SK-N-SH (cell line): ENCODE data around the gene RHBDF2. TPM values are rescaled to one million over a fixed set of nuclear protein-coding genes. Genes with fewer than 3 reads are reported as not detected.

Experiments
- CTCF ChIA-PET: fragments of 300-600, 350-600 bp; formaldehyde crosslinking; extraction: SDS; loops from one replicate; lab custom pipeline; 2021; lab: Yijun Ruan, JAX
- POLR2A ChIA-PET: fragments of 350-600 bp; sonication (Branson Sonifier 250); formaldehyde crosslinking; extraction: SDS; loops from one replicate; lab custom pipeline; 2020; ENCODE audit warnings: antibody characterized with exemption, inconsistent platforms; lab: Yijun Ruan, JAX
- DNase-seq: peaks from one replicate; pipeline ENCODE4 v3.0.0; 2012
- H2AFZ ChIP-seq: fragments of 200-600 bp; sonication (generic); 2 replicates; pipeline ENCODE4 v1.8.1; 2016; ENCODE audit warnings: antibody characterized with exemption, mild to moderate bottlenecking, low read depth
- H3F3A ChIP-seq: fragments of 200-600 bp; sonication (generic); replicated peaks from 2 replicates; pipeline ENCODE3; 2016; ENCODE audit warnings: antibody characterized with exemption, mild to moderate bottlenecking; ENCODE audit not compliant: insufficient read depth
- H3K27ac ChIP-seq, 2 experiments: fragments of 200-500 bp in 1 of 2; fragments of 200-600 bp in 1 of 2; sonication (Bioruptor generic) in 1 of 2; sonication (generic), shearing (Covaris generic) in 1 of 2; 2 replicates each; pipeline versions ENCODE4 v1.5.1 to v1.6.1; 2014 to 2016; ENCODE audit warnings: low read depth in 2 of 2, inconsistent platforms in 1 of 2, low read length in 1 of 2, mild to moderate bottlenecking in 1 of 2, mixed read lengths in 1 of 2
- H3K27me3 ChIP-seq: fragments of 200-600 bp; sonication (generic), shearing (Covaris generic); 2 replicates; pipeline ENCODE4 v1.6.1; 2016; ENCODE audit warnings: mixed run types; ENCODE audit not compliant: insufficient read depth
- H3K36me3 ChIP-seq, 2 experiments: fragments of 200-500 bp in 1 of 2; fragments of 200-600 bp in 1 of 2; sonication (Bioruptor generic) in 1 of 2; sonication (generic) in 1 of 2; replicated peaks in 1 of 2; 2 replicates each; pipeline versions ENCODE3 to v1.5.1; 2014 to 2016; ENCODE audit warnings: low read length in 1 of 2, mild to moderate bottlenecking in 1 of 2; ENCODE audit not compliant: insufficient read depth in 2 of 2, control insufficient read depth in 1 of 2
- H3K4me1 ChIP-seq, 2 experiments: fragments of 200-500 bp in 1 of 2; fragments of 200-600 bp in 1 of 2; sonication (Bioruptor generic) in 1 of 2; sonication (generic), shearing (Covaris generic) in 1 of 2; 2 replicates each; pipeline versions ENCODE4 v1.5.1 to v1.6.1; 2014 to 2016; ENCODE audit warnings: low read depth in 1 of 2, low read length in 1 of 2, mixed run types in 1 of 2; ENCODE audit not compliant: insufficient read depth in 2 of 2, control insufficient read depth in 1 of 2
- H3K4me2 ChIP-seq: fragments of 200-600 bp; sonication (generic), shearing (Covaris generic); 2 replicates; pipeline ENCODE4 v1.6.1; 2017; ENCODE audit warnings: mixed run types
- H3K4me3 ChIP-seq, 2 experiments: fragments of 200-500 bp in 1 of 2; fragments of 200-600 bp in 1 of 2; sonication (Bioruptor generic) in 1 of 2; sonication (generic), shearing (Covaris generic) in 1 of 2; 2 replicates each; pipeline versions ENCODE4 v1.5.1 to v1.8.1; 2014 to 2016; ENCODE audit warnings: low read depth in 2 of 2, inconsistent platforms in 1 of 2, low read length in 1 of 2, mild to moderate bottlenecking in 1 of 2, mixed read lengths in 1 of 2, moderate library complexity in 1 of 2
- H3K79me2 ChIP-seq: fragments of 200-600 bp; sonication (generic); 2 replicates; pipeline ENCODE4 v1.8.1; 2017; ENCODE audit warnings: mild to moderate bottlenecking; ENCODE audit not compliant: insufficient read depth
- H3K9ac ChIP-seq: fragments of 200-600 bp; sonication (generic); 2 replicates; pipeline ENCODE4 v1.6.1; 2017; ENCODE audit warnings: mixed run types
- H3K9me2 ChIP-seq: fragments of 200-600 bp; sonication (generic); 2 replicates; pipeline ENCODE4 v1.6.1; 2017; ENCODE audit warnings: mixed run types
- H3K9me3 ChIP-seq: fragments of 200-600 bp; sonication (generic); 2 replicates; pipeline ENCODE4 v1.6.1; 2017; ENCODE audit warnings: mixed run types, mild to moderate bottlenecking, moderate library complexity
- H4K20me1 ChIP-seq: fragments of 200-600 bp; sonication (generic); 2 replicates; pipeline ENCODE4 v1.6.1; 2017; ENCODE audit warnings: mild to moderate bottlenecking, mixed run types; ENCODE audit not compliant: insufficient read depth
- CHD2 ChIP-seq: fragments of 150-350 bp; IDR thresholded peaks from 2 replicates; pipeline ENCODE4 v1.6.1; 2018; ENCODE audit warnings: low read length; ENCODE audit not compliant: partially characterized antibody
- CTCF ChIP-seq: fragments of 200-600 bp; sonication (generic); IDR thresholded peaks from 2 replicates; pipeline ENCODE4 v1.6.1; 2017; ENCODE audit warnings: antibody characterized with exemption, mild to moderate bottlenecking, moderate library complexity
- EP300 ChIP-seq, 2 experiments: IDR thresholded peaks; 2 replicates each; pipeline versions ENCODE4 v1.4.0 to v1.6.1; 2012; ENCODE audit warnings: borderline replicate concordance in 1 of 2, low read depth in 1 of 2, low read length in 1 of 2
- EZH2phosphoT487 ChIP-seq: fragments of 200-600 bp; sonication (generic); IDR thresholded peaks from 2 replicates; pipeline ENCODE4 v1.6.1; 2017; ENCODE audit warnings: low read depth, mixed run types, mild to moderate bottlenecking, antibody characterized with exemption, moderate library complexity, borderline replicate concordance
- FOSL2 ChIP-seq: IDR thresholded peaks from 2 replicates; pipeline ENCODE4 v1.4.0; 2012; ENCODE audit warnings: low read depth, mild to moderate bottlenecking, moderate library complexity, borderline replicate concordance
- FOXJ3 ChIP-seq: sonication (generic); formaldehyde crosslinking; IDR thresholded peaks from 2 replicates; pipeline ENCODE4 v1.5.1; 2020; ENCODE audit warnings: mild to moderate bottlenecking, missing genetic modification reagents
- FOXM1 ChIP-seq: IDR thresholded peaks from 2 replicates; pipeline ENCODE4 v1.4.0; 2012; ENCODE audit warnings: low read depth, mild to moderate bottlenecking
- GABPA ChIP-seq: IDR thresholded peaks from 2 replicates; pipeline ENCODE4 v1.4.0; 2012; ENCODE audit warnings: low read depth, mild to moderate bottlenecking
- IRF3 ChIP-seq: fragments of 150-350 bp; IDR thresholded peaks from 2 replicates; pipeline ENCODE4 v1.6.1; 2016; ENCODE audit warnings: mild to moderate bottlenecking, low read depth, low read length
- JUND ChIP-seq: IDR thresholded peaks from 2 replicates; pipeline ENCODE4 v1.4.0; 2012
- MAX ChIP-seq: IDR thresholded peaks from 2 replicates; pipeline ENCODE4 v1.4.0; 2012; ENCODE audit warnings: low read depth
- MEF2A ChIP-seq: IDR thresholded peaks from 2 replicates; pipeline ENCODE4 v1.4.0; 2012; ENCODE audit warnings: low read depth, borderline replicate concordance
- NFIC ChIP-seq: IDR thresholded peaks from 2 replicates; pipeline ENCODE4 v1.4.0; 2012; ENCODE audit warnings: borderline replicate concordance
- NRF1 ChIP-seq: IDR thresholded peaks from 2 replicates; pipeline ENCODE4 v1.6.1; 2012; ENCODE audit warnings: low read depth, mild to moderate bottlenecking, low read length
- PBX3 ChIP-seq: IDR thresholded peaks from 2 replicates; pipeline ENCODE4; 2012
- POLR2AphosphoS5 ChIP-seq: IDR thresholded peaks from 2 replicates; pipeline ENCODE4 v1.6.1; 2012; ENCODE audit warnings: low read depth, low read length
- RCOR1 ChIP-seq: fragments of 150-350 bp; IDR thresholded peaks from 2 replicates; pipeline ENCODE4 v1.6.1; 2017; ENCODE audit warnings: antibody characterized with exemption, low read length
- RFX5 ChIP-seq: IDR thresholded peaks from 2 replicates; pipeline ENCODE4 v1.6.1; 2012; ENCODE audit warnings: mild to moderate bottlenecking, improper control_type of control experiment, low read length
- RXRA ChIP-seq: IDR thresholded peaks from 2 replicates; pipeline ENCODE4 v1.4.0; 2012; ENCODE audit warnings: low read depth, mild to moderate bottlenecking, borderline replicate concordance
- SIN3A ChIP-seq: IDR thresholded peaks from 2 replicates; pipeline ENCODE4 v1.6.1; 2012; ENCODE audit warnings: low read depth, mild to moderate bottlenecking, low read length, moderate library complexity, borderline replicate concordance
- SMC3 ChIP-seq: IDR thresholded peaks from 2 replicates; pipeline ENCODE4 v1.6.1; 2012; ENCODE audit warnings: low read depth, low read length, improper control_type of control experiment
- TAF1 ChIP-seq: IDR thresholded peaks from 2 replicates; pipeline ENCODE4 v1.6.1; 2012; ENCODE audit warnings: low read depth, mild to moderate bottlenecking, low read length, moderate library complexity, borderline replicate concordance
- TCF12 ChIP-seq: IDR thresholded peaks from 2 replicates; pipeline ENCODE4 v1.4.0; 2012
- TEAD4 ChIP-seq: IDR thresholded peaks from 2 replicates; pipeline ENCODE4 v1.4.0; 2012; ENCODE audit warnings: mild to moderate bottlenecking, borderline replicate concordance; ENCODE audit not compliant: insufficient read depth
- USF1 ChIP-seq: IDR thresholded peaks from 2 replicates; pipeline ENCODE4 v1.4.0; 2012; ENCODE audit warnings: low read depth, borderline replicate concordance
- WGBS: methylation state at CpG from one replicate; pipeline ENCODE4 v1.1.6; 2017; ENCODE audit warnings: low lambda C conversion rate; 5-methylcytosine and 5-hydroxymethylcytosine counted together
- polyA plus RNA-seq, 3 experiments: library from polyadenylated mRNA; depleted of rRNA; stranded (reverse); fragments of >200 nt; gene quantifications; 2 replicates each; pipeline ENCODE4 v1.2.3, GENCODE V29; 2012
- TF ChIP-seq, protein P1 (sequence below): fragments of 150-350 bp; IDR thresholded peaks from 2 replicates; pipeline ENCODE4 v1.6.1; 2017; ENCODE audit warnings: antibody characterized with exemption, low read length, low read depth, borderline replicate concordance

Gene RHBDF2
- polyA plus RNA-seq, 1 of the 3 experiments (the other 2 are of a cell fraction): 16.1 TPM

GRCh38 chr17:76543826-76544545, 42.8 kb upstream of the RHBDF2 start:
- no peaks in the 10 kb centered on the region for H3K9me3 ChIP-seq
- H2AFZ ChIP-seq: no peak overlapping the region
- H3K4me2 ChIP-seq: peak overlapping the region; percentile 58; the same call in 1 of the 2 replicates
- no peaks in the 10 kb centered on the region for H3K79me2 ChIP-seq
- no peaks in the 10 kb centered on the region for H3K9me2 ChIP-seq
- no peaks in the 10 kb centered on the region for H3K36me3 ChIP-seq
- H3K9ac ChIP-seq: no peak overlapping the region
- peak overlapping the region in 1 of 2 experiments; percentile 39; a peak in 2 of 4 replicates for H3K4me3 ChIP-seq
- peaks cover 13% of the 10 kb centered on the region; the same call in 1 of the 2 replicates for H3K27me3 ChIP-seq
- peak; percentile 90 for DNase-seq
- H3K27ac ChIP-seq: peak overlapping the region; percentile 20 to 99; a peak in 3 of 4 replicates
- CTCF ChIA-PET: interaction anchor here (0.6 to 15.7 kb wide), 20 partner anchors 9 to 732 kb away, joined by 3 to 679 read pairs (median 4); partner anchors contain the start of genes AANAT, CYGB, PRPSAP1 and RHBDF2
- peaks cover 11% of the 10 kb centered on the region for H4K20me1 ChIP-seq
- POLR2A ChIA-PET: interaction anchor here (0.6 to 5.2 kb wide), 24 partner anchors 9 to 1531 kb away, joined by 3 to 245 read pairs (median 5); partner anchors contain the start of genes CYGB, JMJD6, METTL23 and MFSD11
- H3K4me1 ChIP-seq: peaks cover 25 to 84% of the 10 kb centered on the region in 2 experiments
- peaks cover 12% of the 10 kb centered on the region for H3F3A ChIP-seq
- WGBS: 26% methylated on average over 22 of the region's 22 CpGs
- TF ChIP-seq FOXJ3 (CRISPR knock-in tag) (peak; percentile 94), SMC3 (no peak; the same call in 1 of the 2 replicates), USF1 (no peak), CHD2 (peak; percentile 93), IRF3 (no peak), RFX5 (peak; percentile 29; the same call in 1 of the 2 replicates), GABPA (no peak), MEF2A (no peak), RCOR1 (peak; percentile 98), MAX (no peak), EZH2phosphoT487 (no peak), FOSL2 (no peak), TEAD4 (no peak), NRF1 (peak; percentile 4; the same call in 1 of the 2 replicates), PBX3 (peak; percentile 68), TCF12 (peak; percentile 93), SIN3A (peak; percentile 72; the same call in 1 of the 2 replicates), NFIC (peak; percentile 40; the same call in 1 of the 2 replicates), RXRA (no peak), POLR2AphosphoS5 (peak; percentile 76), JUND (no peak), CTCF (no peak), EP300 (IDR thresholded peaks at IDR 0.05; ENCODE audit: borderline replicate concordance in 1 of 2, low read depth in 1 of 2, low read length in 1 of 2) (peak; percentile 44 to 99; a peak in 3 of 4 replicates), TAF1 (no peak), FOXM1 (no peak)
- TF ChIP-seq, protein P1, sequence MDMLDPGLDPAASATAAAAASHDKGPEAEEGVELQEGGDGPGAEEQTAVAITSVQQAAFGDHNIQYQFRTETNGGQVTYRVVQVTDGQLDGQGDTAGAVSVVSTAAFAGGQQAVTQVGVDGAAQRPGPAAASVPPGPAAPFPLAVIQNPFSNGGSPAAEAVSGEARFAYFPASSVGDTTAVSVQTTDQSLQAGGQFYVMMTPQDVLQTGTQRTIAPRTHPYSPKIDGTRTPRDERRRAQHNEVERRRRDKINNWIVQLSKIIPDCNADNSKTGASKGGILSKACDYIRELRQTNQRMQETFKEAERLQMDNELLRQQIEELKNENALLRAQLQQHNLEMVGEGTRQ: no peak
